Hepatocyte (in vitro differentiated cells): Measurements from ENCODE around the gene TCF4.

Source experiments
- CTCF ChIP-seq: fragments of 200-600 bp; sonication (generic); IDR thresholded peaks from 2 replicates; pipeline ENCODE4 v1.5.1; 2016; ENCODE audit warnings: antibody characterized with exemption, mild to moderate bottlenecking; ENCODE audit not compliant: poor library complexity
- EZH2 ChIP-seq: fragments of 200-600 bp; sonication (generic); IDR thresholded peaks from 2 replicates; pipeline ENCODE4 v1.6.1; 2016; ENCODE audit warnings: antibody characterized with exemption, mild to moderate bottlenecking, borderline replicate concordance

- no peak for TF ChIP-seq CTCF
- TF ChIP-seq EZH2 = no peak
Observed at GRCh38 chr18:55515941-55516710, 71.9 kb downstream of the TCF4 start.
